Mucosa of rectum (tissue), 2 donors: ENCODE results near the gene WDR64.

Experiments used
- H3K27ac ChIP-seq, 2 donors: one replicate each; pipeline ENCODE4 v1.7.0; 2013; ENCODE audit warnings: inconsistent platforms in 2 of 2, low read depth in 2 of 2, low read length in 2 of 2
- H3K27me3 ChIP-seq, 2 donors: one replicate each; pipeline ENCODE4 v1.7.0; 2013; ENCODE audit warnings: low read length in 2 of 2; ENCODE audit not compliant: control insufficient read depth in 2 of 2, insufficient read depth in 2 of 2
- H3K36me3 ChIP-seq, 2 donors: one replicate each; pipeline ENCODE4 v1.7.0; 2013; ENCODE audit warnings: low read length in 2 of 2; ENCODE audit not compliant: control insufficient read depth in 2 of 2, insufficient read depth in 2 of 2
- H3K4me1 ChIP-seq, 2 donors: one replicate each; pipeline ENCODE4 v1.7.0; 2013; ENCODE audit warnings: low read length in 2 of 2, mild to moderate bottlenecking in 1 of 2; ENCODE audit not compliant: control insufficient read depth in 2 of 2, insufficient read depth in 2 of 2
- H3K4me3 ChIP-seq, 2 donors: one replicate each; pipeline ENCODE4 v1.7.0; 2013; ENCODE audit warnings: low read length in 2 of 2
- H3K9ac ChIP-seq, 2 donors: one replicate each; pipeline ENCODE4 v1.7.0; 2013; ENCODE audit warnings: low read length in 2 of 2, low read depth in 1 of 2, mild to moderate bottlenecking in 1 of 2
- H3K9me3 ChIP-seq, 2 donors: one replicate each; pipeline ENCODE4 v1.7.0; 2013; ENCODE audit warnings: low read length in 2 of 2; ENCODE audit not compliant: control insufficient read depth in 2 of 2
- donor health status: healthy.
- donor health status: Normal muscosa, but diverticular disease.

Gene WDR64

DNA sequence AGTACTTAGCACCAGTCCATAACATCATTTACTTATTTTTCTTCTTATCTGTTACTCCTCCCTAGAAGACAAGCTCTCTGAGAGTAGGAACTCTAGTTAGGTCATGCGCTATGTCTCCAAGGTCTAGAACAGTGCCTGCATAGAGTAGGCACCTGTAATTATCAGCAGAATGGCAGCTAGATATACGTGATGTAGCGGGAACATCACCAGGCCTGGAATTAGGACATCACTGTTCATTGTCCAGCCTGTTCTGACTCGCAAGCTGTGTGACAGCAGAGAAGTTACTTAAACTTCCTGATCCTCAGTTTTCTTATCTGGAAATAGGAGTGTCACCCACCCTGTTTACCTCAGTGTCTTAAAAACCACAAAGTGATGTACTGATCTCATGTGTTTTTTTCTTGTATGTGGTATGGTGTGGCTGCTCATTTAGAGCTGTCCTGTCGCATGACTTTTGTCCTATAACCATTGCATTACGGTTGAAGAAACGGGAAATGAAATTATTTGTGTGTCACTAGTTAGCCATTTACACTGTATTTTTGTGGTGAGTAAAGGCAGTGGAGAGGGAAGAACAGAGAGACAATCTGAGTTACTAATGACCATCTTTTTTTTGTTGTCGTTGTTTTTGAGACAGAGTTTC lies 158.8 kb downstream of the WDR64 start:
- Histone ChIP-seq H3K36me3 (no peaks in the 10 kb centered on the region), H3K9me3 (no peaks in the 10 kb centered on the region), H3K27ac (no peak overlapping the region), H3K9ac (no peak overlapping the region), H3K4me3 (no peak overlapping the region), H3K27me3 (no peaks in the 10 kb centered on the region), H3K4me1 (no peaks in the 10 kb centered on the region)

- Histone ChIP-seq H3K27me3 (no peaks in the 10 kb centered on the region), H3K9me3 (no peaks in the 10 kb centered on the region), H3K9ac (no peak overlapping the region), H3K27ac (no peak overlapping the region), H3K36me3 (no peaks in the 10 kb centered on the region), H3K4me1 (no peaks in the 10 kb centered on the region), H3K4me3 (no peak overlapping the region)
These were observed 161.8 kb downstream of the WDR64 start for GRCh38 chr1:241813768-241814320.

GRCh38 chr1:241816008-241816407 lies 163.9 kb downstream of the WDR64 start:
- Histone ChIP-seq H3K27ac (no peak overlapping the region), H3K27me3 (no peaks in the 10 kb centered on the region), H3K4me3 (no peak overlapping the region), H3K9ac (no peak overlapping the region), H3K4me1 (no peaks in the 10 kb centered on the region), H3K36me3 (no peaks in the 10 kb centered on the region), H3K9me3 (no peaks in the 10 kb centered on the region)

- no peak overlapping the region for H3K9ac ChIP-seq
- no peaks in the 10 kb centered on the region for H3K9me3 ChIP-seq
- H3K4me3 ChIP-seq: no peak overlapping the region
- no peaks in the 10 kb centered on the region for H3K36me3 ChIP-seq
- no peak overlapping the region for H3K27ac ChIP-seq
- H3K4me1 ChIP-seq: no peaks in the 10 kb centered on the region
- no peaks in the 10 kb centered on the region for H3K27me3 ChIP-seq
These were observed 165.3 kb downstream of the WDR64 start for GRCh38 chr1:241817331-241817792.

GRCh38 chr1:241817956-241818612 lies 166.0 kb downstream of the WDR64 start:
- H3K9me3 ChIP-seq: no peaks in the 10 kb centered on the region
- H3K27ac ChIP-seq: no peak overlapping the region

GRCh38 chr1:241819340-241819866 lies 167.3 kb downstream of the WDR64 start:
- H3K36me3 ChIP-seq: no peaks in the 10 kb centered on the region
- H3K27me3 ChIP-seq: no peaks in the 10 kb centered on the region
- H3K4me3 ChIP-seq: no peak overlapping the region
- H3K9me3 ChIP-seq: no peaks in the 10 kb centered on the region
- no peaks in the 10 kb centered on the region for H3K4me1 ChIP-seq
- no peak overlapping the region for H3K27ac ChIP-seq
- H3K9ac ChIP-seq: no peak overlapping the region

More at GRCh38 chr1:241817956-241818612, 166.0 kb downstream of the WDR64 start:
- H3K36me3 ChIP-seq: no peaks in the 10 kb centered on the region
- no peak overlapping the region for H3K4me3 ChIP-seq
- H3K27me3 ChIP-seq: no peaks in the 10 kb centered on the region
- H3K9ac ChIP-seq: no peak overlapping the region
- no peaks in the 10 kb centered on the region for H3K4me1 ChIP-seq

DNA sequence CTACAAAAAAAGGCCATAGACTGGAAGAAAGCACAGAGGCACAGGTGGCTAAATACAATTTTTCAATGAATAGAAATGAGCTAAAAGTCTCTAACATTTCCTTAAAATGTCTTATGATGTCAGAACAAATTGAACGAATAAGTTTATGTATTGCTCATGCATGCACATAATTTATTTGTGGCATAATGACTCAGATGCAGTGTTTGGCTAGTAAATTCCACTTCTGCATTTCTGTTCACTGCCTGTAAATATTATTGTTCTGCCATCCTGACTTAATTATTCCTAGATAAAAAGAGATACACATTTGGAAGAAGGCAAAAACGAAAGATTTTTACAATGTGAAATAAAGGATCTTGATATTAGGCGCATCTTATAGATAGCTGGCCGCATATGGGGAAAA lies 169.3 kb downstream of the WDR64 start:
- Histone ChIP-seq H3K9ac (no peak overlapping the region), H3K27me3 (no peaks in the 10 kb centered on the region), H3K9me3 (no peaks in the 10 kb centered on the region), H3K27ac (no peak overlapping the region), H3K4me1 (no peaks in the 10 kb centered on the region), H3K36me3 (no peaks in the 10 kb centered on the region), H3K4me3 (no peak overlapping the region)

- no peaks in the 10 kb centered on the region for H3K4me1 ChIP-seq
- H3K4me3 ChIP-seq: no peak overlapping the region
- no peaks in the 10 kb centered on the region for H3K27me3 ChIP-seq
- no peak overlapping the region for H3K9ac ChIP-seq
- no peaks in the 10 kb centered on the region for H3K9me3 ChIP-seq
- no peaks in the 10 kb centered on the region for H3K36me3 ChIP-seq
- no peak overlapping the region for H3K27ac ChIP-seq
These were observed 170.8 kb downstream of the WDR64 start for GRCh38 chr1:241822846-241823245.

GRCh38 chr1:241823925-241824324 lies 171.8 kb downstream of the WDR64 start:
- Histone ChIP-seq H3K36me3 (no peaks in the 10 kb centered on the region), H3K9me3 (no peaks in the 10 kb centered on the region), H3K27me3 (no peaks in the 10 kb centered on the region), H3K9ac (no peak overlapping the region), H3K4me1 (no peaks in the 10 kb centered on the region), H3K4me3 (no peak overlapping the region), H3K27ac (no peak overlapping the region)

- Histone ChIP-seq H3K4me1 (no peaks in the 10 kb centered on the region), H3K36me3 (no peaks in the 10 kb centered on the region), H3K9me3 (no peaks in the 10 kb centered on the region), H3K27me3 (no peaks in the 10 kb centered on the region), H3K9ac (no peak overlapping the region), H3K4me3 (no peak overlapping the region), H3K27ac (no peak overlapping the region)
These were observed 173.5 kb downstream of the WDR64 start for GRCh38 chr1:241825581-241825980.
